ENCODE data around the gene PACRG. TPM values are rescaled to one million over a fixed set of nuclear protein-coding genes. Genes with fewer than 3 reads are reported as not detected.

PACRG gene
- total RNA-seq, 2 donors from 2014 or later = not detected

GRCh38 chr6:163078712-163079111, 350.9 kb downstream of the PACRG start:
- H3K27ac Mint-ChIP-seq = no peak overlapping the region
- DNase-seq = no peak
- no peaks in the 10 kb centered on the region for H3K27me3 Mint-ChIP-seq (ENCODE audit: low read depth)
- H3K4me1 Mint-ChIP-seq (ENCODE audit: low read depth) = no peaks in the 10 kb centered on the region
- H3K36me3 Mint-ChIP-seq (ENCODE audit: insufficient read depth in 2 of 2) = no peaks in the 10 kb centered on the region
- no peak overlapping the region for H3K4me3 Mint-ChIP-seq
- no peak for ATAC-seq (replicated peaks in 1 of 2)
- peaks cover 2 to 3% of the 10 kb centered on the region in 2 donors for H3K9me3 Mint-ChIP-seq

- DNase-seq = no peak
- H3K4me3 Mint-ChIP-seq = no peak overlapping the region
- no peak overlapping the region for H3K27ac Mint-ChIP-seq
- H3K36me3 Mint-ChIP-seq (ENCODE audit: insufficient read depth in 2 of 2) = no peaks in the 10 kb centered on the region
- peaks cover 0 to 3% of the 10 kb centered on the region in 2 donors for H3K9me3 Mint-ChIP-seq
- no peaks in the 10 kb centered on the region for H3K27me3 Mint-ChIP-seq (ENCODE audit: low read depth)
- ATAC-seq (replicated peaks in 1 of 2) = no peak
- H3K4me1 Mint-ChIP-seq (ENCODE audit: low read depth) = no peaks in the 10 kb centered on the region
Observed at GRCh38 chr6:163080228-163080627, 352.5 kb downstream of the PACRG start.

- DNase-seq (no peak), ATAC-seq (replicated peaks in 1 of 2) (no peak)
- H3K4me3 Mint-ChIP-seq = no peak overlapping the region
- H3K9me3 Mint-ChIP-seq = peaks cover 5 to 7% of the 10 kb centered on the region in 2 donors
- no peaks in the 10 kb centered on the region for H3K27me3 Mint-ChIP-seq (ENCODE audit: low read depth)
- no peaks in the 10 kb centered on the region for H3K4me1 Mint-ChIP-seq (ENCODE audit: low read depth)
- no peaks in the 10 kb centered on the region for H3K36me3 Mint-ChIP-seq (ENCODE audit: insufficient read depth in 2 of 2)
- H3K27ac Mint-ChIP-seq = no peak overlapping the region
Observed at GRCh38 chr6:163083141-163083540, 355.4 kb downstream of the PACRG start.

- H3K4me1 Mint-ChIP-seq (ENCODE audit: low read depth) = no peaks in the 10 kb centered on the region
- no peak overlapping the region for H3K4me3 Mint-ChIP-seq
- H3K9me3 Mint-ChIP-seq = peaks cover 4 to 5% of the 10 kb centered on the region in 2 donors
- ATAC-seq (replicated peaks in 1 of 2) (no peak), DNase-seq (no peak)
- no peaks in the 10 kb centered on the region for H3K27me3 Mint-ChIP-seq (ENCODE audit: low read depth)
- no peaks in the 10 kb centered on the region for H3K36me3 Mint-ChIP-seq (ENCODE audit: insufficient read depth in 2 of 2)
- H3K27ac Mint-ChIP-seq = no peak overlapping the region
Observed at GRCh38 chr6:163085426-163085825, 357.7 kb downstream of the PACRG start.

GRCh38 chr6:163085861-163086623, 358.3 kb downstream of the PACRG start:
- ATAC-seq (replicated peaks in 1 of 2) (no peak), DNase-seq (no peak)
- Mint-ChIP-seq H3K4me3 (no peak overlapping the region), H3K27me3 (ENCODE audit: low read depth) (no peaks in the 10 kb centered on the region), H3K4me1 (ENCODE audit: low read depth) (no peaks in the 10 kb centered on the region), H3K36me3 (ENCODE audit: insufficient read depth in 2 of 2) (no peaks in the 10 kb centered on the region), H3K9me3 (peaks cover 4 to 5% of the 10 kb centered on the region in 2 donors), H3K27ac (no peak overlapping the region)

- H3K27me3 Mint-ChIP-seq (ENCODE audit: low read depth) = no peaks in the 10 kb centered on the region
- H3K4me1 Mint-ChIP-seq (ENCODE audit: low read depth) = no peaks in the 10 kb centered on the region
- H3K27ac Mint-ChIP-seq = no peak overlapping the region
- H3K4me3 Mint-ChIP-seq = no peak overlapping the region
- H3K36me3 Mint-ChIP-seq (ENCODE audit: insufficient read depth in 2 of 2) = no peaks in the 10 kb centered on the region
- ATAC-seq (replicated peaks in 1 of 2) (no peak), DNase-seq (no peak)
- peaks cover 4 to 5% of the 10 kb centered on the region in 2 donors for H3K9me3 Mint-ChIP-seq
Observed at GRCh38 chr6:163086624-163086920, 358.8 kb downstream of the PACRG start.

GRCh38 chr6:163087981-163088380, 360.2 kb downstream of the PACRG start:
- Mint-ChIP-seq H3K27me3 (ENCODE audit: low read depth) (no peaks in the 10 kb centered on the region), H3K4me1 (ENCODE audit: low read depth) (no peaks in the 10 kb centered on the region), H3K27ac (no peak overlapping the region), H3K4me3 (no peak overlapping the region), H3K9me3 (peaks cover 4 to 5% of the 10 kb centered on the region in 2 donors), H3K36me3 (ENCODE audit: insufficient read depth in 2 of 2) (no peaks in the 10 kb centered on the region)
- no peak for ATAC-seq (replicated peaks in 1 of 2)
- no peak for DNase-seq

- no peak overlapping the region for H3K27ac Mint-ChIP-seq
- no peak overlapping the region for H3K4me3 Mint-ChIP-seq
- no peak for DNase-seq
- H3K36me3 Mint-ChIP-seq (ENCODE audit: insufficient read depth in 2 of 2) = no peaks in the 10 kb centered on the region
- no peak for ATAC-seq (replicated peaks in 1 of 2)
- H3K4me1 Mint-ChIP-seq (ENCODE audit: low read depth) = no peaks in the 10 kb centered on the region
- H3K9me3 Mint-ChIP-seq = no peaks in the 10 kb centered on the region
- H3K27me3 Mint-ChIP-seq (ENCODE audit: low read depth) = no peaks in the 10 kb centered on the region
Observed at GRCh38 chr6:163092876-163093275, 365.1 kb downstream of the PACRG start.

- Mint-ChIP-seq H3K27me3 (ENCODE audit: low read depth) (no peaks in the 10 kb centered on the region), H3K27ac (no peak overlapping the region)
Observed at GRCh38 chr6:163094881-163095280, 367.1 kb downstream of the PACRG start.

GRCh38 chr6:163095401-163095800, 367.6 kb downstream of the PACRG start:
- ATAC-seq (replicated peaks in 1 of 2) (no peak), DNase-seq (no peak)
- Mint-ChIP-seq H3K27me3 (ENCODE audit: low read depth) (no peaks in the 10 kb centered on the region), H3K4me3 (no peak overlapping the region), H3K36me3 (ENCODE audit: insufficient read depth in 2 of 2) (no peaks in the 10 kb centered on the region), H3K4me1 (ENCODE audit: low read depth) (no peaks in the 10 kb centered on the region), H3K9me3 (no peaks in the 10 kb centered on the region), H3K27ac (no peak overlapping the region)

More at GRCh38 chr6:163094881-163095280, 367.1 kb downstream of the PACRG start:
- no peaks in the 10 kb centered on the region for H3K36me3 Mint-ChIP-seq (ENCODE audit: insufficient read depth in 2 of 2)
- no peaks in the 10 kb centered on the region for H3K4me1 Mint-ChIP-seq (ENCODE audit: low read depth)
- no peaks in the 10 kb centered on the region for H3K9me3 Mint-ChIP-seq
- no peak for DNase-seq
- no peak overlapping the region for H3K4me3 Mint-ChIP-seq
- ATAC-seq (replicated peaks in 1 of 2) = no peak

GRCh38 chr6:163098827-163099479, 371.2 kb downstream of the PACRG start:
- H3K27ac Mint-ChIP-seq = no peak overlapping the region
- no peaks in the 10 kb centered on the region for H3K4me1 Mint-ChIP-seq (ENCODE audit: low read depth)
- H3K9me3 Mint-ChIP-seq = no peaks in the 10 kb centered on the region
- no peak overlapping the region for H3K4me3 Mint-ChIP-seq
- DNase-seq = no peak
- no peak for ATAC-seq (replicated peaks in 1 of 2)
- H3K27me3 Mint-ChIP-seq (ENCODE audit: low read depth) = no peaks in the 10 kb centered on the region
- no peaks in the 10 kb centered on the region for H3K36me3 Mint-ChIP-seq (ENCODE audit: insufficient read depth in 2 of 2)

GRCh38 chr6:163099621-163100171, 371.9 kb downstream of the PACRG start:
- Mint-ChIP-seq H3K9me3 (no peaks in the 10 kb centered on the region), H3K36me3 (ENCODE audit: insufficient read depth in 2 of 2) (no peaks in the 10 kb centered on the region), H3K27ac (no peak overlapping the region), H3K27me3 (ENCODE audit: low read depth) (no peaks in the 10 kb centered on the region), H3K4me1 (ENCODE audit: low read depth) (no peaks in the 10 kb centered on the region), H3K4me3 (no peak overlapping the region)
- ATAC-seq (replicated peaks in 1 of 2) (no peak), DNase-seq (no peak)

GRCh38 chr6:163100259-163100658, 372.5 kb downstream of the PACRG start:
- no peak overlapping the region for H3K4me3 Mint-ChIP-seq
- ATAC-seq (replicated peaks in 1 of 2) (no peak), DNase-seq (no peak)
- H3K27ac Mint-ChIP-seq = no peak overlapping the region
- H3K9me3 Mint-ChIP-seq = no peaks in the 10 kb centered on the region
- H3K27me3 Mint-ChIP-seq (ENCODE audit: low read depth) = no peaks in the 10 kb centered on the region
- H3K36me3 Mint-ChIP-seq (ENCODE audit: insufficient read depth in 2 of 2) = no peaks in the 10 kb centered on the region
- no peaks in the 10 kb centered on the region for H3K4me1 Mint-ChIP-seq (ENCODE audit: low read depth)
